ACHN (cell line): ENCODE measurements around the gene DTL.

Experiments
- DNase-seq: peaks from one replicate; pipeline ENCODE4 v3.0.0-alpha.2; 2015
- in situ Hi-C: cut with HindIII; loops from 2 replicates; pipeline ENCODE4 v1.10.0; 2017; ENCODE audit warnings: low sequenced_read_pairs, low pct_ligation_motif_present, low pct_unique_long_range_greater_than_20kb

The DTL gene

DNA sequence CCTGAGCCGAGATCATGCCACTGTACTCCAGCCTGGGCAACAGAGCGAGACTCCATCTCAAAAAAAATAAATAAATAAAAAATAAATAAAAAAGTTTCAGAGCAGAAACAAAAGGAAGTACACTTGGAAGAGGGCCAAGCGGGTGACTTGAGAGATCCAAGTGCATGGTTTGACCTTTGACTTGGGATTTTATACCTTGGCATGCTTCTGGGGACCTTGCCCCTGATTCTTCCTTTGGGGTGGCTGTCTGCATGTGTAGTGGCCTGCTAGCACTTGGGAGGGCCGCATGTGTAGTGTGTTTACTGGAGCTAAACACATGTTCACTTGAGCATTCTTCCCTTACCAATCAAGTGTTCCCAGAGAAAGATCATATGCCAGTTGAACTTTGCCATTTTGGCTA lies 114.0 kb downstream of the DTL start:
- DNase-seq = no peak
- in situ Hi-C loops = no loop called here

DNA sequence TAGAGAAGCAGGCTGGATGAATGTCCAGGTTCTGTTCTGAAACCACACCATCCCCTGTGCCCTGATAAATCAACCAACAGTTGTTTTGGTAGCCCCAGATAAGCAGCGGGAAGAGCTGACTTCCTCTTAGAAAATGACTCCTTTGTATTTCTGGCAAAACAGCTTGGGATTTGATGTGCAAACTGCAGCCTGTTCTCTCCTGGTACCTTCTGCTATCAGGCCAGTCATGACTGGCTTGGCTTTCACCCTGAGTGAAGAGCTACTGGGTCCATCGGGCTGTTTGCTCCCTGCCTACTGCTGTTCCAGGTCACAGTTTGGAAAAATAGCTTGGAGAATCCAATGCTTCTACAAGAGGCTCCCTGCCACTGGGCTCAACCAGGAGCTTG lies 116.8 kb downstream of the DTL start:
- in situ Hi-C loops = no loop called here
- DNase-seq = no peak

DNA sequence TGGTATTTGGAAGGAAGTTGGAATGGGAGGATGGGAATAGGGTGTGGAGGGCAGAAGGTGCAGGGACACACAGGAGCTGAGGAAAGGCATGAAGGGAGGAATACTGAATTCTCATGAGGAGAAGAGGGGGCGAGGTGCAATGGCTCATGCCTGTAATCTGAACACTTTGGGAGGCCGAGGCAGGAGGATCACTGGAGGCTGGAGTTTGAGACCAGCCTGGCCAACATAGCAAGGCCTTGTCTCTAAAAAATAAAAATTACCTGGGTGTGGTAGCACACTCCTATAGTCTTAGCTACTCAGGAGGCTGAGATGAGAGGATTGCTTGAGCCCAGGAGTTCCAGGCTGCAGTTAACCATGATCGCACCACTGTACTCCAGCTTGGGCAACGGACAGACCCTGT lies 117.3 kb downstream of the DTL start:
- DNase-seq = no peak
- in situ Hi-C loops = no loop called here

DNA sequence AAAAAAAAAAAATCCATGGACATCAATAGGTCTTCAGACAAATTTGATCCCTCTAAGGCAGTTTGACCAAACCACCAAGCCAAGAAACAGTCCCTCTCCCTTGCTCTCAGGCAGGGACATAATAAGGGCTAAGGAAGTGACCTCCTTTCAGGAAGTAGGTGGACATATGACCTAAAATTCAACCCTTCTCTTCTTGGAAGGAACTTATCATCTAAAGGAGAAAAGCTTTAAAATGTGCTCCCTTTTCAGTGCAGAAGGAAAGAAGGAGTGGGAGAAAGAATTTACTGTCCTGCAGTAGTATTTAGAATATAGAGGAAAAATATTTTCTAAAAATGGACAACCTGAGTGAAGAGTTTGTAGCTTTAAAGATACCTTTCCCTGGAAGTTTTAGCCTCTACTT lies 118.1 kb downstream of the DTL start:
- in situ Hi-C loops = no loop called here
- DNase-seq = no peak
